Stimulated activated CD4-positive, alpha-beta T cell treated with anti-CD3 and anti-CD28 coated beads, Interleukin-2, amount 100 ng/mL, for 48 hours (primary cell): ENCODE results near the gene LMTK2.

ENCODE experiments used
- DNase-seq, 2 donors: peaks; one replicate each; pipeline ENCODE4 v3.0.0-alpha.2; 2020

Gene LMTK2

DNA sequence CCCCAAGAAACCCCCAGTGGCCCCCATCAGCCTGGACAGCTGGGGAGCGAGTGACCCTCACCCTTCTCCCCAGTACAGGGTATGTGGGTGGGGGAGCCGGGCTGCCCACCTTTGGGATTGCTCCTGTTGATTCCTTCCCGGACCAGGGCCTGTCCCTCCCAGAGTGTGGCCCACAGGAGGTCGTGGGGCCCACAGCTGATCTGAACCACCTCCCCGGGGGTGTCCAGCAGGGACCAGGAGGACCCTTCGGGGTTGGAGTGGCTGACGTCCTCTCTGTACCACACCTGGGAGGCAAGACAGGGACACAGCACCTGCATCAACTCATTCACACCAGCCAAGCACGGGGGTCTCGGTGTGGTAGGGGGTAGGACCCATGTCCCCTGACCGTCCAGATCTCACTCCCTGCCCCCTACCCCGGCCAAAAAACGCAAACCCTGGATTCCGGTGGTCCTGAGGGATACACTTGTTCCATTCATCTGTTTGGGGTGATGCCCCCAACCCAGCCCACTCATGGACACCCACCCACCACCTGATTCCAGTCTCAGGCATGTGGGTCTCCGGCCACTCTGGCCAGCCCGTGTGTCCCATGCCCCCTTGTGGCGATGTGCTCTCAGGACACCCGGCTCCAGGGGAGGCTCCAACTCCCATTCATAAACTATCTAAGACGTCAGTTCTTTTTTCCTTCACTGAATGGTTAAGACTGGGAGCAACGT is 134.5 kb downstream of the LMTK2 start:
- DNase-seq: peak in 1 of 2 donors; percentile 22

DNA sequence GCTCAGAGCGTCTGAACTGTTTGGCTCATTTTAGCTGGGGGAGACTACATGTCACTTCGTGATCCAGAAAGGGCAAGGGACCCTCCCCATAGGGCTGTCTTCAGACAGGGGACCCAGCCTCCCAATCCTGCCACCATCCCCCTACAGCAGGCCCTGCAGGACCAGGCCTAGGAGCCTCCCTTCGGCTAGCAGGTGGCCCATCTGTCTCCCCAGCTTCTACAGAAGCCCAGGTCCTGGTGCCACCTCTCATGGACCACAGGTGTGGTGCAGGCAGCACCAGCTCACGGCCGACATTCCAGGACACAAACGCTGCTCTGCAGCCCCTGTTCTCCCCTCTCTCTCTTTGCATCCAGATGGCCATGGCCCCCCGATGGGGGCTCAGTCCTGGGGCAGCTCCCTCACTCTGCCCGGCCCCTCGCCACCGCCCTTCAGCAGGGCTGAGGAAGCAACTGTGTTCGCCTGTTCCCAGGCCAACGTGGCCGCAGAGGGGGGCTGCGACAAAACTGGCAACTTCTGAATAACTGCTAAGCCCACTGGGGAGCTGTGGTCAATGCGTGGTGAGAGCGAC is 135.1 kb downstream of the LMTK2 start:
- no peak for DNase-seq

DNA sequence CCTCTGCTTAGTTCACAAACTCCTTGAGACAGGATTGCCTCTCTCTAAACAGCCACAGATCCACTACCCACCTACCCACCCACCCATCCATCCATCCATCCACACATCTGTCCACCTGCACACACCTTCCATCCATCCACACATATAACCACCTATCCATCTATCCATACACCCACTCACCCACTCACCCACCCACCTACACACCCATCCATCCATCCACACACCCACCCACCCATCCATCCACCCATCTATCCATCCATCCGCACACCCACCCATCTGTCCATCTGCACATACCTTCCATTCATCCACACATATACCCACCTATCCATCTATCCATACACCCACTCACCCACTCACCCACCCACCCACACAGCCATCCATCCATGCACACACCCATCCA is 135.7 kb downstream of the LMTK2 start:
- DNase-seq: no peak

DNA sequence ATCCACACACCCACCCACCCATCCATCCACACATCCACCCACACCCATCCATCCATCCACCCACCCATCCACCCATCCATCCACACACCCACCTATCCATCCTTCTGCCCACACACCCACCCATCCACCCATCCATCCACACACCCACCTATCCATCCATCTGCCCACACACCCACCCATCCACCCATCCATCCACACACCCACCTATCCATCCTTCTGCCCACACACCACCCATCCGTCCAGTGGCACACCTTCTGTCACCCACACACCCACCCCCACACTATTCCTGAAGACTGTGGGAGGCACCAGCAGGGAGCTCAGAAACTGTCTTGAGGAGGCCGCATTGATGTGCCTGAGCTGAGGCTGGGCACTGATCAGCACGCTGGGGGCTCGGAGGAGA is 136.3 kb downstream of the LMTK2 start:
- DNase-seq: no peak

DNA sequence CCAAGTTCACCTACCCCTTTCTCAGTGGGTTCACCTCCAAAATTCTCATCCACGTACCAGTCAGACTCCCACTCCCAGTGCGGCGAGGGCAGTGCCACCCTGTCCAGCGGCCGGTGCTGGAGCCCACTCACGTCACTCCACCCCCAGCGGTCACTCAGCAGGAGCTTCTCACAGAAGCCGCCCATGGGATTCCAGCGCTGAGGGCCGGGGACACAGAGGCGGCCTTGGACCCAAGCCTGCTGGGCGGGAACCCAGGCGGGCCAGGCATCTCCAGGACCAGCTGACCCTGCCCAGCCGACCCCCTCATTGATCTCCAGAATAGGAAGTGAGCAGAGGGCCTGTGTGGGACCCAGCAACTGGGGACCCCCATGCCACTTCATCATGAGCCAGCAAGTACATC is 138.2 kb downstream of the LMTK2 start:
- DNase-seq: no peak

DNA sequence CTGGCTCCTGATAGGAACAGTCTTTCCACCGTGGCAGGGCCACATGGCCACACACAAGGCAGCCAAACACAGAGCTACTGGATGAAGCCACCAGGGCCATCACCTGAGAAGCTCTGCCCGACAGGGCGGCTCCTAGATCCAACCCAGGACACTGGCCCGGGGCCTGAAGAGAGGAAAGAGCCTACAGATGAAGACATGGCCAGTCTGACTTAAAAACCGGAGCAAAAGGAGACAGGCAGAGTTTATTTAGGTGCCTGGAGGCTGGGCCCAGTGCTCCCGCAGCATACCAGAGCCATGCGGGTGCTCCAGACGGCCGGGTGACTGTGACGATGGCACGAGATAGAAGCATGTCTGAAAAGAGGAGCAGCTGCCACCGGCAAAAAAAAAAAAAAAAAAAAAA is 141.5 kb downstream of the LMTK2 start:
- no peak for DNase-seq

DNA sequence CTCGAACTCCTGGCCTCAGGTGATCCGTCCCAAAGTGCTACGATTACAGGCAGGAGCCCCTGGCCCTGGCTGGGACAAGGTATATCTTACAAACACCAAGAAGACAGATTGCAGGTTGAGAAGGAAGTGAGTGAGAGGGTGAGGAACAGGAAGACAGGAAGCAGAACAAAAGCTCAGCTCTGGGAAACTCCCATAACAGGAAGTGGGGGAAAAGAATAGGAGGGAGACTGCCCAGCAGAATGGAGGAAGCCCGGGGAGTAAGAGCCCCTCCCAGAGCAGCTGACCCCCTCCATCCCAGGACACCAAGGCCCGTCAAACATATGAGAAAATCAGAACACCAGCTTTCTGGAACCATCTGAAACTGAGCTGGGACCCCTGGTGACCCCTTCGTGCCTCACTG is 142.4 kb downstream of the LMTK2 start:
- DNase-seq: no peak

DNA sequence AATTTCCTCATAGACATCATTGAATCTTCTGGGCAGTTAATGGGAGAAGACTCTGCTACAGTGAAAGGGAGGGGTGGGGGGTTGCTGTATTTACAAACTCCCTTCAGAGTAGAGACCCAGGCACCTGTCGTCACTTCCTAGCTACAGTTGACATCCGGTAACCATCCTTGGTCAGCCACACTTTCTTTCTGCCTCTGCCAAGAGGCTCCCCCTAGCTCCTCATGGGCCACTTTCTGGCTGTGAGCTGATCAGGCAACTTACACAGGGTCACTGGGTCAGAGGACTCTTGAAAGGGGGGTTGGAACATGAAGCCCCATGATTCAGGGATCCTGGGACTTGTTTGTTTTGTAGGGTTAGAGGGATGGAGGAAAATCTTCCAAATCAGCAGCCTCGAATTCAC is 144.1 kb downstream of the LMTK2 start:
- peak; percentile 16 to 24 for DNase-seq

DNA sequence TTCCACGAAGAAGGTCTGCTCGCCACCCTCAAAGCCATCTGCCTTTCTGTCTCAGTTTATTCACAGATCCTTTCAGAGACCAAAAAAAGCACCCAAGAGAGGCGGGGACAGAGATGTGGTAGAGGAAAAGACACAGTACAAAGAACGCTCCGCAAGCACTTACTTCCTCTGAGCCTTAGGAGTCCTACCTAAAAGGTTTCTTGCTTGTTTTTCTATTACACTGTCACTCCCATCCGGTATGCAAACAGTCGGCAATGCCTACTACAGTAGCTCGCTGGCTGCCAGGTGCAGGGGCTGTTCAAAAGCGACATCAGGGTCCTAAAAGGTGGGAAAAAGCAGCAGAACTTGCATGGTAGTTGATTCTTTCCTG is 144.6 kb downstream of the LMTK2 start:
- DNase-seq: peak in 1 of 2 donors; percentile 21

DNA sequence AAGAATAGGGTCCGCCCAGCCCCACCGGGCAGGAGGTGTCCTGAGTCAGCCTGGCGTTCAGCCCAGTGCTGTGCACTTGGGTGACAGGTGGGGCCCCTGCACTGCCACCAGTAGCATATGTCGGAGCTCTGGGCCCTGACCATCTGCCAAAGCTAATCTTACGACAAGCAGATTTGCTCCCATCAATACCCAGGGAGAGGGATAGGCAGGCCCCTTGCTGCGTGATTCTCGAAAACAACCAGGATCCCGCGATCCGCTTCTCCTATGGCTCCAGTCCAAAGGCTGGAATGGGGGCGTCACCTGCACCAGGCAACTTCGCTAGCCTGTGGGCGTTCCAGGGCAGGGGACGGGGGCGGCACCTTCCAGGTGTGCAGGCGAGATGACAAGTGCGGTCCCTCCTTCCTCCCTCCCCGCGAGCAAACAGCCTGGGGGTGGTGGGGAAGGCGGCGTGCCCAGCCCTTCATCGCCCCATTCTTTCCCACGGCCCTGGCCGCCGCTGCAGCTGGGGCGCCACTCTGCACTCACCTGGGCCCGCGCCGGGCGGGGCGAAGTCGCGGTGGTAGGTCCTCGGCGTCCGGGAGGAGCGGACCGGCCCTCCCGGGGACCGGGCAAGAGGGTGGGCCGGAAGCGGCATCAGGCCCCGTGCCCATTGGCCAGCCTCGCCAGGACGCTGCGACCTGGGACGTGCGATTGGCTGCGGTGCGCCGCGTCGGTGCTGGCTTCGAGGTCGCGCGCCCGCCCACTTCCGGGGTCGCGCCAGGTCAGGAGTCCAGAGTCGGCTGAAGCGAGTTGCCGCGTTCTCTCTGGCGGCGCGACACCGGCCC is 145.2 kb downstream of the LMTK2 start, which contains the start of gene TECPR1:
TSS of gene TECPR1 (minus strand) at position 632 of the 824 bp plus-strand sequence. CDS start 6,086 bp downstream, outside the sequence.
- peak; percentile 80 to 85 for DNase-seq

DNA sequence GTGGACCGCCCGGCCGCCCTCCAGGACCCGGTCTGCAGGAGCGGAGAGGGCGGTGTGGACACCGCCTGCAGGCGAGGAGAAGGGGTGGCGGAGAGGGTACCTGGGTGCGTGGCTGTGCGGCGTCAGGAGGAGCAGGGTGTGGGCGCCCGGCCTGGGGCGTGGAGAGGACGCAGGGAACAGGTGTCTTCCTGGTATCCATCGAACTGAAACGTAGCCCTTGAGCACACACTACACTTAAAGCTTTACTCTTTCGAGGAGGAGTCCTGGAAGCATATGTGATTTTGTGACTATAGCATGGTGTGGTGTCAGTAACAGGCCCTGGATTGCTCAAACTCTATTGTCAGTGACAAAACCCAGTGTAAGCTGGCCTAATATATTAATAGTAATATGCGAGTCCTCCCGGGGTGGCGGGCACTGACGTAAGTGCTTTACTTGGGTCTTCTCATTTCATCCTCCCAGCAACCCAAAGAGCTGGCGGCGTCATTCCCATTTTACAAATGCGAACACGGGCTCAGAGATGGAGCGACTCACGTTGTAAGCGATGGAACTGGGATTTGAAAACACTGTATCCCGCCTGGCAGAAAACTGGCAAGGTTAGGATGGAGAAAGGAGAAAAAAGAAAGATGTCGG is 145.9 kb downstream of the LMTK2 start:
- no peak for DNase-seq

DNA sequence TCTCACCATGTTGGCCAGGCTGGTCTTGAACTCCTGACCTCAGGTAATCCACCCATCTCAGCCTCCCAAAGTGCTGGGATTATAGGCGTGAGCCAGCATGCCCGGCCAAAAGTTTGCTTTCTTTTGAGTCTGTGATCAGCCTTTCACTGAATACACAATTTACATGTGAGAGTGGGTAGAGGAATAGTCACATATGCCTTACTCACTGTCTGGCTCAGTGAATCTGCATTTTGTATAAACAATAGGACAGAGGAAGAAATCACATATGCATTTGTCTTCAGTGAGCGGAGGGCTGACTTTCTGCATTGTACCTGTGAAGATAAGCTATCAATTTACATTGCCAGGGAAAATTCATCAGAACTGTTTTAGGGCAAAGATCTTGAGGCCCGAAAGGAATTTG is 147.9 kb downstream of the LMTK2 start:
- DNase-seq: no peak

DNA sequence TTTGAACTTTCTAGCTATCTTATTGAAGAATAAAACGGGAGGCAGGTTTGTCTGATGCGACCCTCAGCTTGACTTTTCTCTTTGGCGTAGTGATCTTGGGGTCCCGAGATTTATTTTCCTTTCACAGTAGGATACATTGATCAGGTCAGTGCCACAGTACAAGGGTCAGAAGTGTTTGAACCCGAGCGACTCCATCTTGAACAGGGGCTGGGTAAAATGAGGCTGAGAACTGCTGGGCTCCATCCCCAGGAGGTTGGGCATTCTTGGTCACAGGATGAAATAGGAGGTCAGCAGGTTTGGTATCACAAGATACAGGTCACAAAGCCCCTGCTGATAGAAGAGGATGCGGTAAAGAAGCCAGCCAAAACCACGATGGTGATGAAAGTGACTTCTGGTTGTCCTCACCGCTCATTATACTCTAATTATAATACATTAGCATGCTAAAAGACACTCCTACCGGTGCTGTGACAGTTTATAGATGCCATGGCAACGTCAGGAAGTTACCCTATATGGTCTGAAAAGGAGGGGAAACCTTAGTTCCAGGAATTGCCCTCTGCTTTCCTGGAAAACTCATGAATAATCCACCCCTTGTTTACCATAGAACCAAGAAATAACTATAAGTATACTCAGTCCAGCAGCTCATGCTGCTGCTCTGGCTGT is 148.4 kb downstream of the LMTK2 start:
- peak in 1 of 2 donors; percentile 23 for DNase-seq

DNA sequence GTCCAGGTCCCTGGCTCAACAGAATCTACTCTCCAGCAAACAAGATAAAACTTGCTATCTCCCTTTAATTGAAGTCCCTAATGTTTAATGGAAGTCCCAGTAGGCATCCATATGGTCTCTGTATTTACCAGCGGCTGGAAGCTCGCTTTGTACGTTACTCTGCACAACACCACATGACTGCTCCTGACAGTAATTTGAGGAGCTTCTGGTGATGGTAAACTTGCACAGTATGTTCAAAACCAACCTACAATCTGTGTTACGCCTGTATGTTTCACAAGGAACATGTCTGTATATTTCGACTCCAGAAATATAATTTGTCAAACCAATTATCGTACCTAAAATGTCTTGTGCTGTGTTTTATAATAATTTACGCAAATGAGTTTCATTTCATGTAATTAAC is 149.8 kb downstream of the LMTK2 start:
- no peak for DNase-seq

DNA sequence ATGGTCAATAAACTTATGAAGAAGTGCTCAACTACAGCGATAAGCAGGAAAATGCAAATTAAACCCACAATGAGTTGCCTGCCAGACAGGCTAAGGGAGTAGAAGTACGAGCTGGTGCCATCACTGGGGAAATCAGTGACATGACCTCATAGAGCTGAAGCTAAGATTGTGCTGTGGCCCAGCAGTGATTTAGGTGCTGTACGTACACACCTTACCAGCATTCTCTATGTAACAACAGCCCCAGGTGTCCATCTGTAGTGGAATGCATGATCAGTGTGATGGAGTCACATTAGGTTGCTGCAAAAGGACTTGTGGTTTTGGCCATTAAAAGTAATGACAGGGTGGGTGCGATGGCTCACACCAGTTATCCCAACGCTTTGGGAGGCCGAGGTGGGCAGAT is 151.0 kb downstream of the LMTK2 start:
- no peak for DNase-seq
